T-helper 9 cell (primary cell): ENCODE measurements around the gene HOXC13.

Experiments
- DNase-seq: peaks from one replicate; pipeline ENCODE4 v3.0.0-alpha.2; 2020
- total RNA-seq, 2 donors: gene quantifications; one replicate each; lab custom pipeline; 2026; lab: John Stamatoyannopoulos, UW

HOXC13 gene, protein sequence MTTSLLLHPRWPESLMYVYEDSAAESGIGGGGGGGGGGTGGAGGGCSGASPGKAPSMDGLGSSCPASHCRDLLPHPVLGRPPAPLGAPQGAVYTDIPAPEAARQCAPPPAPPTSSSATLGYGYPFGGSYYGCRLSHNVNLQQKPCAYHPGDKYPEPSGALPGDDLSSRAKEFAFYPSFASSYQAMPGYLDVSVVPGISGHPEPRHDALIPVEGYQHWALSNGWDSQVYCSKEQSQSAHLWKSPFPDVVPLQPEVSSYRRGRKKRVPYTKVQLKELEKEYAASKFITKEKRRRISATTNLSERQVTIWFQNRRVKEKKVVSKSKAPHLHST
- total RNA-seq: 0 reads per million in 2 donors

DNA sequence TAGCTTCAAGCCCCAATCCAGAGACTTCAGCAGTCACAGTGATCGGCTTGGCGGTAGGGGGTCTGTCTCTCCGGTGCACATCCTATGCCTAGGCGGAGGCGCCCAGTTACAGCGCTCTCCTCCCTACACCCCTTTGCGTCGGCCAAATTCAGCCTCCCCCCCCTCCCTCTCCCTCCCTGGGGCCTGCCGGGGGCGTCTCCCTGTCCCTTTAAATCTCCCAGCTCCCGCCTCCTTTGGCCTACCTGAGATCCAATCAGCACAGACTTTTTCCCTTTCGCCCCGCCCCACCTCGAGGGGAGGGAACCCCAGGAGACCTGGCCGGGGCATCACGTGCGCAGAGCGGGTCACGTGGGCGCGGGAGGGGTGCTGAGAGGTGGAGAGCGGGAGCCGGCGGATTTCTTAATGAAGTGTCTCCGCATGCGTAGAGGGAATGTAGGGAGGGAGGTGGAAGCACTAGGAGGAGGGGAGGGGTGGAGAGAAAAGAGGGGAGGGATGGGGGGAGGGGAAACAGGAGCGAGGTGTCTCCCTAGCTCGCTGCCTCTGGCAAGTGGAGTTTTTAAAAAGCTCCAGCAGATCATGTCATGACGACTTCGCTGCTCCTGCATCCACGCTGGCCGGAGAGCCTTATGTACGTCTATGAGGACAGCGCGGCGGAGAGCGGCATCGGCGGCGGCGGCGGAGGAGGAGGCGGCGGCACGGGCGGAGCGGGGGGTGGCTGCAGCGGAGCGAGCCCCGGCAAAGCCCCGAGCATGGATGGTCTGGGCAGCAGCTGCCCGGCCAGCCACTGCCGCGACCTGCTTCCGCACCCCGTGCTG, at the start of gene HOXC13:
TSS of gene HOXC13 (plus strand) at position 506 of the 815 bp plus-strand sequence. CDS start at position 582, 76 bp downstream.
- DNase-seq: no peak

DNA sequence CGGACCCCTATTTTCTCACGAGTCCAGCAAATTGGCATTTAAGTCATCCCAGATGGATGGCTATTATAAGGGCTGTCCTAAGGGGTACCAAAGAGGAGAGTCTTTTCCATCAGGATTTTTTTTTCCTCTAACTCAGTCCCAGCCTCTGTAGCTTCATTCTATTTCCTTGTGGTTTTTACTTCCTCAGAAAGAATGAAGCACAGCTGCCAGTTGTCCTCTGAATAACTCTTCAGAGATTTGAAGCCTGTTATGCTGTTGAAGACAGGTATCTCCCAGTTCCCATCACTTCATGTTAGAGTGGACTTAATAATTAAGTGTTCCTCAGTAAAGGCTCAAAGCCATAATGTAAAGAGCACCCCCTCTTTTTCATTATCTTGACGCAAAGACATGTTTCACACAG, 48.5 kb upstream of the HOXC13 start:
- DNase-seq: no peak

DNA sequence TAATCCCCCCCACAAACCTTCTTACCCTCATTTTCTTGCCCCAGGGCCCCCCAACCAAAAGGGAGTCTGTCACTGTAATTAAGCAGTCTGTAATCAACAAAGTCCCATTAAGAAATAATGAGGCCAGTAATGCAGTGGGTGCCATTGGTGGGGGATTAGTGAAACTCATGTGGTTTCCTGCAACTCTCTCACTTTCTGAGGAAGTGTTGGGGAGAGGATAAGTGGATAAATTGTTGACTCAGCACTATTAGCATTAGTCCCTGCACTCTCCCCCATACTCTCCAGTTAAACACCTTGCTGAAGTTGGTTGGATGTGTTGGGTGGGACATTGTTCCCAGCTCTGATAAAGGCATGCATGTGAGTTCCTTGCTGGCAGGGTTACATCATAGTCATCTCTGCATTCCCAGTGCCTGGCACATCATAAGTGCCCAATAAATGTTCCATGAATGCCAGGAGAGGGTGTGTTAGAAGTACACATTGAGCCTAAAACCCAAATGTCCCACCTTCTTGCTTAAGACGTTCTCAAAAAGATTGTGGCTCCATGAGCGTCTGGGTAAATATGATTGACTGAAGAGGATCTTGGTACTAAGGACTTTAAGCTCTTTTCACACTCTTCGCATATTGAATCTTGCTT, 45.8 kb upstream of the HOXC13 start:
- no peak for DNase-seq

DNA sequence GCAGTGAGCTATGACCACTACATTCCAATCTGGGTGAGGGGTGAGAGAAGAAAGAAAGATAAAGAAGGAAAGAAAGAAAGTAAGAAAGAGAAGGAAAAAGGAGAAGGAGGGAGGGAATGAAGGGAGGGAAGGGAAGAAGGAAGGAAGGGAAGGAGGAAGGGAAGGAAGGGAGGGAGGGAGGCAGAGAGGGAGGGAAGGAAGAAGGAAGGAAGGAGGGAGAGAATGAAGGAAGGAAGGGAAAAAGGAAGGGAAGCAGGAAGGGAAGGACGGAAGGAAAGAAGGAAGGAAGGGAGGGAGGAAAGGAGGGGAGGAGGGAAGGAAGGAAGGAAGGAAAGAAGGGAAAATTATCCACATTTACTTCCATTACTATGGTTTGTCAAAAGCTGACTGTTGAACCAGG, 39.4 kb upstream of the HOXC13 start:
- DNase-seq: no peak

DNA sequence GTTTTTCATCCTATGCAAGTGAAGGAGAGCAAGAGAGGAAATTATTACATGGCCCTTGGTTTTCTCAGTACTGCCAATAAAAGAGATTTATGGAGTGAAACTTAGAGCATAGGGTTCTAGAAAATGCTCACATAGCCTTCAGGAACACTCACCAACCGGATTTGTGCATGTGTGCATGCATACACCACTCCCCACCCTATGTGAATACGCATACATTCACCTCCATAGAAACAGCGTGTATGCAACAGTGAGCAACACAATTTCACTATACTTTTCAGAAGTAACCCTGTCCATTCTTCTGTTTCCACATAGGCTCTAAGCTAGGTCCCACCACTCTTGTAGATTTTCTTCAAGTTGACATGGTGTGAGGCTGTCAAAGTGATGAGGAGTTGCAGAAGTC, 31.5 kb upstream of the HOXC13 start:
- no peak for DNase-seq

DNA sequence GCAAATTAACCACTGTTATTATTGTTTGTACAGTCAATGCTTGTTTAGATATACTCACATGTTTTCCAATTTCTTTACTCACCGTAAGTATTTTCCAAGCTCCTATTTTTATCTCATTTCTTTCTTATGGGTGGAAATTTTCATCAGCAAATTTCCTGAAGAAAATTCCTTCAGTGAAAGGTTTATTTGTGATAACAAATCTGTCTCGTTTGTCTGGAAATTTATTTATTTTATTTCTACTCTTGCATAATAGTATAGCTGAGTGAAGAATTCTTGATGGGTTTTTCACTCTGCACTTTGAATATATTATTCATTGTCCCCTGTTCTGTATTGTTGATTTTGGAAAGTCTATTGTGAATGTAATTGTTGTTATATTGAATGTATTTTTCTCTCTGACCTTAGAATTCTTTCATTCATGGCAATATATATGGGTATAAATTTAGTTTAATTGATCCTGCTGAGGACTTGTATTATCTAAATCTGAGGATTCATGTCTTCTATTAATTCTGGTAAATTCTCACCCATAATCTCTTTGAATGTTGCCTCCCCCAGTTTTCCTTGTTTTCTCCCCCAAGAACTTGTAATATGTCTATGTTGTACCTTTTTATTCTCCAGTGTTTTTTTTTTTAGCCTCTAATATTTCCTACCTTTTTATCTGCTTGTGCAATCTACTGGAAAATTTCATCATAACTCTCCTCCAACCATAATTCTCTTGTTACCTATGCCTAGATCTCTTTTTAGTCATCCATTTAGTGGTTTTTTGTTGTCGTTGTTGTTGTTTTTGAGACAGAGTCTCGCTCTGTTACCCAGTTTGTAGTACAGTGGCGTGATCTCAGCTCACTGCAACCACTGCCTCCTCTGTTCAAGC, 21.6 kb upstream of the HOXC13 start:
- no peak for DNase-seq

DNA sequence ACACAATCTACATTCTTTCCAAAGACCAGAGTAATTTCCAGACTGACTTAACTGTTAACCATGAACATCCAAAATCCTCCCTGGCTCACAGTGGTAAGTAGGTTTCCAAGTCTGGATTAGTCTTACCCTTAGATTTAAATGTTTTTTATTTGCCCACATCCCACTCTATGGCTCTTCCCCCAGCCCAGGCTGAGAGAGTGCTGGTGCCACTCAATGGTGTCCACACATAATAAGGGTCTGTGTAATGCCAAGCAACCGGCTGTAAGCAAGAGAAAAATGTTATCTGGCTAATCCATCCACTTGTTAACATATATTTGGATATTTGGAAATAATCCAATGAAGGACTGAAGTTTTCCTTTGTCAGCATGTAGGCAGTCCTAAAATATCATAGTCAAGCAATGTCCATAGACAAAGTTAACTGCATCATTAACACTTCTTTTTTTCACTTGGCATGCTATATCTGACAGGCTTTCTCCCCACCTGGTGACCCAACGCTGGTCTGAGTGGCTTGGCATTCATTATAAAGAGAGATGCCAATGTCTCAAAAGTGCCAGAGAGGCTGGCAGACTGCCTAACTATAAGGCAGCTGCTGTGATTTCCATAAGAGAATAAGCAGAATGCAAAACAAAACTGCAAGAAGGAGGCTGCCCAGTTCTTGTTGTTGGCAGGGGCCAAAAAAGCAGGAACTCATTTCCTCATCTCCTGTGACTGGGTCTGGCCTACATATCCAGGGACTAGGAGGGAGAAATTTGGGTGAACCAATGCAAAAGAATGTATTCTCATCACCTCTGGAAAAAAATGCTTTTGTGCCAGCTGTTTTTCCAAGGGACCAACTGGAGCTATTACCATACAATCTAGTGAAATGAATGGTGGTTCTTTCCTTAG, 13.9 kb upstream of the HOXC13 start:
- DNase-seq: no peak

DNA sequence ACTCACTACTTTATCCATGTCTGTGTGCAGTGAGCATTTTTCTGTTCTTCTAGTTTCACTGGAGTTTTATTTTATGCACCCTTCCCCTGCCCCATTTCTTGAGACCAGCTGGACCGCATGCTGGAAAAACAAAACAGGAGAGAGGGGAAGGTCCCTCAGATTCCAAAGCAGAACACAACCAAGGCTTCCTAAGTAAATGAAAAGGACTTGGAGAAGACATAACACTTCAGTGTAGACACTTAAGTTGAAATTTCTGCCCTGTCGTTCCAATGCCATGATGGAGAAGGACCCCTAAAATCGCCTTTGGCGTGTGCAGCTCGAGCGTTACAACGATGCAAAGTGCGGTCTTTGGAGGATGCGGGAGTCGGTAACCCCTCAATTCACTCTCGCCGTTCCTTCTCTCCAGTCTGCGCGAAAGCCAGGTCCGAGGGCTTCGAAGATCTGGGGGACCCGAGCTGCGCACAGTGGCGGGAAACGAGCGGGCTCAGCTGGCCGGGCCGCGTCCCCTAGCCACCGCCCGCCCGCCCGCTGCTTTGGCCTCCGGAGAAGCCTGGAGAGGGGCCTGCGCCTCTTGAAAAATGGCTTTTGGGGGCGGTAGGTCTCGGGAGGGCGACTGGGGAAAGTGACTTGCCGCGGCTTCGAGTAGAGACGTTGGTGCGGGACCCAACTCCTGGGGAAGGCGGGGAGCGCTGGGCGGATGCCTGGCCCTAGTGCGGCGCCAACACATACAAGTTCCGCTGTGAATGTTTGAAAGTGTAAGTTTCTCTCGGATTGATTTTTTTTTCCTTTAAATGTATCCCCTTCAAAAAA, 11.2 kb upstream of the HOXC13 start:
- no peak for DNase-seq

DNA sequence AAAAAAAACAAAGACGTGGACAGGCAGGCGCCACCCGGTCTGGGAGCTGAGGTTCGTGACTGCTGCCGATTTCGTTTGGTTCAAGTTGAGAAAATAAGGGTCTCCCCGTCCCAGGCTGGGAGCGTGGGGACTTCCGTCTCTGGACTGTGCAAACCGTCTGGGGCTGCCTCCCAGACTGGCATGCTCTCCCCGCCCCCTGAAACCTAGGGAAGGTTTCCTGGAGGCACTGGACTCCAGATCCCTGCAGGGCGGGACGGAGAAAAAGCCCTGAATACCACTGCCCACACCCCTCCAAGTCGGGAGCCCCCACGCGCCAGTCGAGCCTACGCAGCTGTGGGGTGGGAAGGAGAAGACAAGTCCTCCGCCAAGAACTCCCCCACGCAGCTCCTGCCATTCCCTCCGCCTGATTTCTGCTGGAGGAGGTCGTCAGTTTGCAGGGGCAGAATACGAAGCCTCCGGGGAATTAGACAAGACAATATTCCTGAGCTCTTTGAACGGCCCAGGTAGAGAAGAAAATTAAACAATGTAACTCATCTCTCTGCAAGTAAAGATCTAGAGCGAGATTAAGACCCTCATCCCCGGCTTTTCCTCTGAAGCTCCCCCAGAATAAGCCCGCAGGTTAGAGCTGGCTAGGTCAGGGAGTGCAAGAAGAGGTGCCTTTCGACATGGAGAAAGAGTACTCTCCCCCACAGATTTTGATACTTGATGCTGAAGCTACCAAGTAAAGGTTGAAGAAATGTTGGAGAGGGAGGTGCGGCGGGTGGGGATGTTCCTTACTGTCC, 10.4 kb upstream of the HOXC13 start:
- DNase-seq: no peak

DNA sequence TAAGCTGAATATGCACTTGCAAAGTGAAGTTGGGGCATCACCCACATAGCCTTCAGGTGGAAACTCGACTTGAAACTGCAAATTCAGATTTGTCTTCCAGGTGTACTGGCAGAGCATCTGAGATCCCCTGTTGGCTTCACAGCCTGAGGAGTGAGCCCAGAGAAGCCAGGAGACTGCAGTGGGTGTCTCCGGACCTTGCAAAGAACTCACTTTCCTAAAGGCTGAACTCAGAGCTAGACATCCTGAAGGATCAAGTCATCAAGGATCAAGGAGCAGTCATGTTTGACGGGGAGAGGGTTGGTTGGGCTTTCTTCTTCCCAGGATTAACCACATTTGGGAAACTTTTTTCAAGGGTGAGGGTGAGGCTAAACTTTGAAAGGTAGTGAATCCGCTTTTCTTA, 9.1 kb upstream of the HOXC13 start:
- no peak for DNase-seq

DNA sequence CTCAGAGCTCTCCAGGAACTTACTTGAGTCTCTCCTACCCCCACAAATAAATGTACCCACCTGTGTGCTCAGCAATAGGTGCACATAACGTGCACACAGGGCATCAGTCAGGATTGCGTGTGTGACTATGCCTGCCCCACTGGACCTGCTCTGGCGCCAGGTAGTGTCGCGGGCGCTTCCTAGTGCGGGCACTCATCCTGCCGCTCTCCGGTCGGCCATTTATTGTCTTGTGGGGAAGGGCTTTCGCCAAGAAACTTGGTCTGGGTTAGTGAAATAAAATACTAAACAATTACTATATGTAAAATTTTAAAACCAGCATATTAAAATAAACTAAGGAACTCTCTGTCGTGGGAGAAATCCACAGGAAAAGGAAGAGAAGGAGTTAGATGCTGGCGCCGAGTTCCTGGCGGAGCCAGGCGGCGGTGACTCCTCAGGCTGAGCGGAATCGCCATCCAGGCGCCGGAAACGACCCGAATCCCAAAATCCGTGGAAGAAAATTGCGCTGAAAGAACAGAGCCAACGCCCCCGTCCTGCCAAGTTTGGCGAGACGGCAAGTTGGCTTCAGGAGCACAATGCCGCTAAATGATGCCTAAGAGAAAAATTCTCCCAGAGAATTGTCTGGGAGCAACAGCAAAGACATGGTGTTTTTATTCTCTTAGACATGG, 7.9 kb upstream of the HOXC13 start:
- no peak for DNase-seq

DNA sequence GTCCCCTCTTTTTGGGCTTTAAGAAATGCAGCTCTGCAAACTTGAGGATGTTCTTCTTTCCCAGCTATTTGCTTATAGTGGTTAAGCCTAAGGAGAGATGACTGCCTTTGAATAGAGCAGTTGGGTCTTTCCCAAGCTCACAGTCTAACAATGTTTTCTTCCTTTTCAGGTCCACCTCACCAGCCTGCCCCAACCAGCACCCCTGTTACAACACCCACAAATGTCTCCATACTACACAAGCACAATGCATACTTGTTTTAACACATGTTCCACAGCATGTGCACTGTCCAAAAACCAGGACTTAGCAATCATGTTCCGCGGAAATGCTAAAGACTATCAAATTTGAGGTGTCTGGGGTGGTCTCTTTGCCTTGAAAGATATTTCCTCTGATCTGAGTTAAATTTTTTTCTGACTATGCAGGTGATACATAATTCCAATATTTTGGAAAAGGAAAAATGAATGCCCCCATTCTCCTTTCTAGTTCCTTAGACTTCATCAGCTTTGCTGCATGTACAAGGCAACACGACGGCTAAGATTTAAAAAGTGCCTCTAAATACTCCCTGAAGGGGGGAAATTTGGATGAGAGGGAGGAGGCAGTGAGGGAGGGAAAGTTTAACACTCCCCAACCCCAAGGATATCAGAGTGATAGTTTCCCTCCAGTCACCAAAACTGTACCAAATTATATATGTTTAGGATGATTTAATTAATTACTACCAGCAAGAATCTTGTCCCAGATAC, 6.6 kb upstream of the HOXC13 start:
- no peak for DNase-seq

DNA sequence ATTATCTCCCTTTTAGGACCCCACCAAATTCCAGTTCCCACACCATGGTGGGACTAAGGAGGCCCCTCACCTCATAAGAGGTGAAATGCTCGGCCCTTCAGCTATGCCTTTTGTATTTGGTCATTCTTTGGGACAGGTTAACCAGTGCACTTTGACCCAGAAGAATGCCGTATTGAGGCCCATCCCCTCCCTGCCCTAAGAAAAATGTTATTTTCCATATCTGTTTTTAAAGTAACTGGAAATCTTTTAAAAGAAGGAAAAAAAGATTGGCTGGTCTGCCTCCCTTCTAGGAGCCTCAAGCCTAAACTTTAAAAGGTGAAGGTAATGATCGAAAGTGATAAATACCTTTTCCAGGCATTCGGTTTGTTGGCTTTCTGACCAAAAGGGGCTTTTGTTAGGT, 5.7 kb upstream of the HOXC13 start:
- DNase-seq: no peak

DNA sequence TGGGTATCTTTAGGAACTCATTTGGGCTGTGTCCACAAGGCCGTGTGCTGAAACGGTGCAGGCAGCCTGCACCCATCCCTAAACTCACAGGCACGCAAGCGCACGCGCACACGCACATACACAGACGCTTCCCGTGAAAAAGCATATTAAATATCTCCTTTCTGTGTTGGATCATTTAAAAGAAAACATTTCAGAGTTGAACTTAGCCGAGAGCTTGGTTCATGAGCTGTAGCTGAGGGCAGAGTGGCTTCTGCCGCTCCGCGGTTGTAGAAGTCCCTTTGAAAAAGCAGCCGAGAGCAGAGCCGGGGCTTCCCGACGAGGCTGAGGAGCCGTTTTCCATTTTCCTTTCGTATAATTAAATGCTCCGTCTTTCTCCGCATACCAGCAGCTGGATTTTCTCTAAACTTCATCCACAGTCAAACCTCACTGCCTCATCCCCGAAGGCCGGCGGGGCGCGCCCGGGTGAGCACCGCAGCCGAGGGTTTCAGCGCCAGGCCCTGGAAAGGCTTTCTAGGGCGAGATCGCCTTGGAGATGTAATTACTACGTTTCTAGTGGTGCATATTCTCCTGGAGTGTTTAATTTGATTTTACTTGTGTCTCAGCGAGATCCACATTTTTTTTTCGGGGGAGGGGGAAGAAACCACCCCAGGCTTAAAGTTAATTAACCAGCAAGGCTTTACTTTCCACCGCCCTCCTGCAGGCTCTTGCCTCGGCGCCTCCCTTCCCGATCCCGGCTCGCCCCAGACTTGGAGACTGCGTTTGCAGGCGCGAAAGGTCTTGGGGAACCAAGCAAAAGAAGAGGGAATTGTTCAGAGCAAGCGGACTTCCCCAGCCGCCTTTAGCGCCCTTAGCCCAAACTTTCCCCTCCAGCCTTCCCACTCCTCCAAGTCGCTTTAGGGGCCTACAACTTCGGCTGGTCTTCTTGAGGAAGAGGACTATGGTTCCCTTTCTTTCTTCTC, 3.0 kb upstream of the HOXC13 start:
- no peak for DNase-seq

DNA sequence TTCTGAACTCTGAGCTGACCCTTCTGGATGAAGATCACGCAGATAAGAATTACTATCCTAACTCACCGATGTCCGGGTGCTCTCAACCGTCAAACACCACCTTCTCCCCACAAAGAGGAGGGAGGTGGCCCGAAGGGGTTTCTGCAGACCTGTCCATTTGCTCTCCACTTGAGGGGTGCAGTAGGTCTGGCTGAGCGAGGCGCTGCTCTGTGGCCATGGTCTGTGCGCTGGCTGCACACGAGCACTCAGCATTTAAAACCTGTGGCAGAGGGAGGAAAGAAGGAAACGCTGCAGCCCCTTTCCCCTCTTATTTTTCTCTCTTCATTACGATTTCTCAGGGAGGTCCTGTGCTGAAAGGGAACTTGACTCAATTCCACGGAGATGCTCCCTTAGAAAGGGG, 1.5 kb upstream of the HOXC13 start:
- no peak for DNase-seq

DNA sequence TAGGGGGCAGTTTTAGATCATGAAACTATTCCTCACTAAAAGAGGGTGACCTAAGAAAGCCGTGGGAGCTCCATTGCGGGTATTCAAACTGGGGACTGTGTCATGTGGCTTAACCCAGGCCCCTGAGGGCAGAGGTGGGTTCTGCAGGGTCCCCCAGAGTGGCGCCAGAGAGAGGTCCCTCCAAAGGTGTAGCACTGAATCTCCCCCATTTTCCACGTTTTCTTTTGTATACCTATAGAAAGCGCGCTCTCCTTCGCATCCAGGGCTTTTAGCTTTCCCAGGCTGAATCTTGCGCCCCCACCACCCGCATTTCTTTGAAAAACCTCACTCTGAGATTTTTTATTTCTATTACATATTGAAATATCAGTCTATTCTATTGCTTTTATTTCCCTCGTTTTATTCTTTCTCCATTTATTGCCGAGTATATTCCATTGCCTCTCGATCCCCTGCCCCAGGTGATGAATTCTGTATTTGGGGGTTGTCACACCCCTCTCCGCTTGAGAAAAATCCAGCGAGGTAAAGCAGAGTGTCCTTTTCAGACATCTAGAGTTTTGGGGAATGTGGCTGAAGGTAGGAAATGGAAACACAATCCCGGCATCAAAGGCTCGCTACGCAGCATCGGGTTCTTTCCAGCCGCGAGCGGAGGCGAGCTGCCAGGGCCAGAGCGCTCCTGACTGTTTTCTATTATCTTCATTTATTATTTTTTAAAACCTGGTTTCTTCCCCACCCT, 870 bp upstream of the HOXC13 start:
- no peak for DNase-seq
